ENCODE measurements around the gene C3orf20.

C3orf20 gene

GRCh38 chr3:14725013-14725412, 50.1 kb downstream of the C3orf20 start:
- Histone ChIP-seq H3K4ac (ENCODE audit: low read length) (no peak overlapping the region), H3K27ac (replicated peaks; ENCODE audit: low read length) (no peak overlapping the region), H3K14ac (ENCODE audit: low read length) (no peak overlapping the region), H2AK5ac (ENCODE audit: low read depth, low read length) (no peak overlapping the region), H4K8ac (ENCODE audit: low read depth, low read length) (no peak overlapping the region), H2AFZ (ENCODE audit: low read length) (no peak overlapping the region), H3K9me3 (replicated peaks in 1 of 2; ENCODE audit: control insufficient read depth in 2 of 2, insufficient read depth in 1 of 2, low read depth in 1 of 2, low read length in 2 of 2) (no peaks in the 10 kb centered on the region), H2BK5ac (ENCODE audit: low read length) (no peak overlapping the region), H4K91ac (ENCODE audit: low read depth, low read length, poor library complexity) (no peak overlapping the region), H2BK12ac (ENCODE audit: low read length) (no peak overlapping the region), H3K4me1 (ENCODE audit: control insufficient read depth in 2 of 2, insufficient read depth in 1 of 2, low read depth in 1 of 2, low read length in 2 of 2) (peaks cover 2 to 10% of the 10 kb centered on the region in 2 donors), H3K23ac (ENCODE audit: low read depth, low read length, poor library complexity) (no peak overlapping the region), H3K79me1 (ENCODE audit: low read depth, low read length) (no peaks in the 10 kb centered on the region), H3K9ac (ENCODE audit: low read depth, low read length, poor library complexity) (no peak overlapping the region), H2BK15ac (ENCODE audit: low read length) (no peak overlapping the region), H3K18ac (ENCODE audit: low read length) (no peak overlapping the region), H3K36me3 (replicated peaks in 1 of 2; ENCODE audit: control insufficient read depth in 2 of 2, insufficient read depth in 2 of 2, low read length in 2 of 2) (no peaks in the 10 kb centered on the region), H3K4me3 (ENCODE audit: low read length in 2 of 2) (no peak overlapping the region), H2BK120ac (ENCODE audit: low read depth, low read length) (no peak overlapping the region), H3K27me3 (ENCODE audit: control insufficient read depth in 3 of 3, insufficient read depth in 3 of 3, low read depth in 1 of 3, low read length in 3 of 3) (peaks cover 0 to 3% (median 0%) of the 10 kb centered on the region in 3 experiments), H3K4me2 (ENCODE audit: insufficient read depth, low read length, poor library complexity, severe bottlenecking) (no peak overlapping the region)
- no peak for DNase-seq (ENCODE audit: low spot score)
- WGBS, 2 donors (ENCODE audit: extremely low coverage in 2 of 2, insufficient read length in 2 of 2, insufficient replicate concordance in 1 of 2): no CpG with 5 or more reads among the region's 5 CpGs

DNA sequence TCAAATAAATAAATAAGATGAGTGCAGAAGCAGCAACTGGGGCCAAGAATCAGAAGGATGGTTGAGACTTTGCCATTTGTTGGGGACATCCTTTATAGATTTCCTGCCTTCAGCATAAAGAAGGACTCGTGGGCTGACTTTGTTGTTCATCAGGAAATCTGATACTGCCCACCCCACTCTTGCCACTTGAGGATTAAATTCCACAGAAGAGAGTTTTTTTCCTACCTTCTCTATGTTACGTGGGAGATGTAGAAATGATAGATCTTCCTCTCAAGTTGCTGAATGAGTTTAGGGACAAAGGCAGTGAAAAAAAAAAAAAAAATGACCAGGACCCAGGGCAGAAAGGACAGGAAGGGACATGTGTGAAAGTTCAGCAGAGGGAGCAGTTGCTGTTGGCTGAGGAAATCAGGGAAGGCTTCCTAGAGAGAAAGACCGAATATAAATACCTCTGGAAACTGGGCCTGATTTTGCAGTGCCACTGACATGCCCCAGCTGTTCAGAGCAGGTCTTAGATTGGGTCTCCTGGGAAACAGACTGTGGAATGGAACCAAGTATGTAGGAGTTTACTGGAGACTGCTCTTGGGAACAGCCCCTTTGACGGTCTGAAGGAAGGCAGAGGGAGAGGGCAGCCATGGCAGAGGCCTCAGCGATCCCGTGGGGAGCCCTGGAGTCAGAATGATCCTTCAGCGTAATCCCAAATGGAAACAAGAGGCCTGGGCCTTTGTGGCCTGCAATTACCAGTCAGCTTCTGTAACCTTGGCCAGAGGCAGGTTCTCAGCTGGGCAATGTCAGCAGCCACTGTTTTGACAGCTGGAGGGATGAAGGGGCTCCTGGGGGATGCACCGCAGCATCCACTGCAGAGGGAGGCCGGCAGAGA, 50.9 kb downstream of the C3orf20 start:
- WGBS, 2 donors (ENCODE audit: extremely low coverage in 2 of 2, insufficient read length in 2 of 2, insufficient replicate concordance in 1 of 2): no CpG with 5 or more reads among the region's 9 CpGs

GRCh38 chr3:14726441-14726780, 51.5 kb downstream of the C3orf20 start:
- Histone ChIP-seq H3K27ac (replicated peaks; ENCODE audit: low read length) (no peak overlapping the region), H3K9me3 (replicated peaks in 1 of 2; ENCODE audit: control insufficient read depth in 2 of 2, insufficient read depth in 1 of 2, low read depth in 1 of 2, low read length in 2 of 2) (no peaks in the 10 kb centered on the region), H3K4ac (ENCODE audit: low read length) (no peak overlapping the region)

More for the DNA sequence above, 50.9 kb downstream of the C3orf20 start:
- Histone ChIP-seq H4K8ac (ENCODE audit: low read depth, low read length) (no peak overlapping the region), H3K4me1 (ENCODE audit: control insufficient read depth in 2 of 2, insufficient read depth in 1 of 2, low read depth in 1 of 2, low read length in 2 of 2) (peaks cover 2 to 10% of the 10 kb centered on the region in 2 donors), H3K18ac (ENCODE audit: low read length) (no peak overlapping the region), H2AK5ac (ENCODE audit: low read depth, low read length) (no peak overlapping the region), H2BK12ac (ENCODE audit: low read length) (no peak overlapping the region), H3K9ac (ENCODE audit: low read depth, low read length, poor library complexity) (no peak overlapping the region), H3K27ac (replicated peaks; ENCODE audit: low read length) (no peak overlapping the region), H3K79me1 (ENCODE audit: low read depth, low read length) (no peaks in the 10 kb centered on the region), H3K4me3 (ENCODE audit: low read length in 2 of 2) (no peak overlapping the region), H2AFZ (ENCODE audit: low read length) (peak overlapping the region; percentile 64), H3K9me3 (replicated peaks in 1 of 2; ENCODE audit: control insufficient read depth in 2 of 2, insufficient read depth in 1 of 2, low read depth in 1 of 2, low read length in 2 of 2) (no peaks in the 10 kb centered on the region), H3K23ac (ENCODE audit: low read depth, low read length, poor library complexity) (no peak overlapping the region), H2BK5ac (ENCODE audit: low read length) (no peak overlapping the region), H3K36me3 (replicated peaks in 1 of 2; ENCODE audit: control insufficient read depth in 2 of 2, insufficient read depth in 2 of 2, low read length in 2 of 2) (no peaks in the 10 kb centered on the region), H4K91ac (ENCODE audit: low read depth, low read length, poor library complexity) (no peak overlapping the region), H2BK120ac (ENCODE audit: low read depth, low read length) (no peak overlapping the region), H2BK15ac (ENCODE audit: low read length) (no peak overlapping the region), H3K27me3 (ENCODE audit: control insufficient read depth in 3 of 3, insufficient read depth in 3 of 3, low read depth in 1 of 3, low read length in 3 of 3) (no peaks in the 10 kb centered on the region), H3K14ac (ENCODE audit: low read length) (no peak overlapping the region), H3K4me2 (ENCODE audit: insufficient read depth, low read length, poor library complexity, severe bottlenecking) (no peak overlapping the region), H3K4ac (ENCODE audit: low read length) (no peak overlapping the region)
- DNase-seq (ENCODE audit: low spot score): no peak

GRCh38 chr3:14728113-14728512, 53.2 kb downstream of the C3orf20 start:
- H3K23ac ChIP-seq (ENCODE audit: low read depth, low read length, poor library complexity): no peak overlapping the region
- no peak overlapping the region for H3K4me3 ChIP-seq (ENCODE audit: low read length in 2 of 2)
- H4K91ac ChIP-seq (ENCODE audit: low read depth, low read length, poor library complexity): no peak overlapping the region
- H3K18ac ChIP-seq (ENCODE audit: low read length): no peak overlapping the region
- H3K79me1 ChIP-seq (ENCODE audit: low read depth, low read length): no peaks in the 10 kb centered on the region
- no peak overlapping the region for H2BK120ac ChIP-seq (ENCODE audit: low read depth, low read length)
- H4K8ac ChIP-seq (ENCODE audit: low read depth, low read length): no peak overlapping the region
- H3K4me2 ChIP-seq (ENCODE audit: insufficient read depth, low read length, poor library complexity, severe bottlenecking): no peak overlapping the region
- no peaks in the 10 kb centered on the region for H3K9me3 ChIP-seq (replicated peaks in 1 of 2; ENCODE audit: control insufficient read depth in 2 of 2, insufficient read depth in 1 of 2, low read depth in 1 of 2, low read length in 2 of 2)
- no peak overlapping the region for H3K27ac ChIP-seq (replicated peaks; ENCODE audit: low read length)
- H2AFZ ChIP-seq (ENCODE audit: low read length): no peak overlapping the region
- no peaks in the 10 kb centered on the region for H3K36me3 ChIP-seq (replicated peaks in 1 of 2; ENCODE audit: control insufficient read depth in 2 of 2, insufficient read depth in 2 of 2, low read length in 2 of 2)
- H3K9ac ChIP-seq (ENCODE audit: low read depth, low read length, poor library complexity): no peak overlapping the region
- no peak overlapping the region for H2AK5ac ChIP-seq (ENCODE audit: low read depth, low read length)
- no peaks in the 10 kb centered on the region for H3K27me3 ChIP-seq (ENCODE audit: control insufficient read depth in 3 of 3, insufficient read depth in 3 of 3, low read depth in 1 of 3, low read length in 3 of 3)
- H3K4me1 ChIP-seq (ENCODE audit: control insufficient read depth in 2 of 2, insufficient read depth in 1 of 2, low read depth in 1 of 2, low read length in 2 of 2): peaks cover 2 to 10% of the 10 kb centered on the region in 2 donors
- DNase-seq (ENCODE audit: low spot score): no peak
- H2BK12ac ChIP-seq (ENCODE audit: low read length): no peak overlapping the region
- no peak overlapping the region for H3K4ac ChIP-seq (ENCODE audit: low read length)
- H3K14ac ChIP-seq (ENCODE audit: low read length): no peak overlapping the region
- H2BK15ac ChIP-seq (ENCODE audit: low read length): no peak overlapping the region
- H2BK5ac ChIP-seq (ENCODE audit: low read length): no peak overlapping the region
- WGBS, 2 donors (ENCODE audit: extremely low coverage in 2 of 2, insufficient read length in 2 of 2, insufficient replicate concordance in 1 of 2): no CpG with 5 or more reads among the region's 5 CpGs

More at GRCh38 chr3:14726441-14726780, 51.5 kb downstream of the C3orf20 start:
- no peak for DNase-seq (ENCODE audit: low spot score)
- no peak overlapping the region for H4K91ac ChIP-seq (ENCODE audit: low read depth, low read length, poor library complexity)
- peaks cover 2 to 10% of the 10 kb centered on the region in 2 donors for H3K4me1 ChIP-seq (ENCODE audit: control insufficient read depth in 2 of 2, insufficient read depth in 1 of 2, low read depth in 1 of 2, low read length in 2 of 2)
- no peak overlapping the region for H4K8ac ChIP-seq (ENCODE audit: low read depth, low read length)
- no peak overlapping the region for H3K9ac ChIP-seq (ENCODE audit: low read depth, low read length, poor library complexity)
- H2BK5ac ChIP-seq (ENCODE audit: low read length): no peak overlapping the region
- no peak overlapping the region for H2BK12ac ChIP-seq (ENCODE audit: low read length)
- H2BK15ac ChIP-seq (ENCODE audit: low read length): no peak overlapping the region
- peak overlapping the region; percentile 64 for H2AFZ ChIP-seq (ENCODE audit: low read length)
- no peaks in the 10 kb centered on the region for H3K79me1 ChIP-seq (ENCODE audit: low read depth, low read length)
- no peak overlapping the region for H3K14ac ChIP-seq (ENCODE audit: low read length)
- no peak overlapping the region for H3K23ac ChIP-seq (ENCODE audit: low read depth, low read length, poor library complexity)
- no CpG with 5 or more reads among the region's 6 CpGs for WGBS, 2 donors (ENCODE audit: extremely low coverage in 2 of 2, insufficient read length in 2 of 2, insufficient replicate concordance in 1 of 2)
- no peaks in the 10 kb centered on the region for H3K27me3 ChIP-seq (ENCODE audit: control insufficient read depth in 3 of 3, insufficient read depth in 3 of 3, low read depth in 1 of 3, low read length in 3 of 3)
- H3K4me3 ChIP-seq (ENCODE audit: low read length in 2 of 2): no peak overlapping the region
- no peak overlapping the region for H3K4me2 ChIP-seq (ENCODE audit: insufficient read depth, low read length, poor library complexity, severe bottlenecking)
- no peaks in the 10 kb centered on the region for H3K36me3 ChIP-seq (replicated peaks in 1 of 2; ENCODE audit: control insufficient read depth in 2 of 2, insufficient read depth in 2 of 2, low read length in 2 of 2)
- H2AK5ac ChIP-seq (ENCODE audit: low read depth, low read length): no peak overlapping the region
- H2BK120ac ChIP-seq (ENCODE audit: low read depth, low read length): no peak overlapping the region
- no peak overlapping the region for H3K18ac ChIP-seq (ENCODE audit: low read length)
